Sigmoid colon (tissue), 7 donors: ENCODE measurements around the gene DNAJC10. TPM values are rescaled to one million over a fixed set of nuclear protein-coding genes. Genes with fewer than 3 reads are reported as not detected.

Experiments
- DNase-seq: peaks from one replicate; pipeline ENCODE4 v3.0.0-alpha.2; 2019
- H3K27ac ChIP-seq, 4 donors: fragments of 200-600 bp; sonication (generic); one replicate each; pipeline ENCODE4 v1.5.1; 2016 to 2019; ENCODE audit warnings: mild to moderate bottlenecking in 1 of 4
- H3K27me3 ChIP-seq, 3 donors: fragments of 200-600 bp; sonication (generic); one replicate each; pipeline ENCODE4 v1.5.1; 2019; ENCODE audit warnings: mild to moderate bottlenecking in 1 of 3
- H3K36me3 ChIP-seq, 4 donors: fragments of 200-600 bp; sonication (generic); one replicate each; pipeline ENCODE4 v1.5.1; 2016 to 2019
- H3K4me1 ChIP-seq, 4 donors: fragments of 200-600 bp; sonication (generic); one replicate each; pipeline ENCODE4 v1.5.1; 2017 to 2019
- H3K4me3 ChIP-seq, 4 donors: fragments of 200-600 bp; sonication (generic); one replicate each; pipeline ENCODE4 v1.5.1; 2017 to 2019; ENCODE audit warnings: mild to moderate bottlenecking in 2 of 4, moderate library complexity in 1 of 4
- H3K9me3 ChIP-seq, 4 donors: fragments of 200-600 bp in 3 of 4; sonication (generic) in 3 of 4; one replicate each; pipeline versions ENCODE4 v1.5.1 to v1.6.1; 2013 to 2019
- CTCF ChIP-seq, 4 experiments: fragments of 450-650 bp in 3 of 4; fragments of 200-600 bp in 1 of 4; IDR thresholded peaks; one replicate each; pipeline ENCODE4 v1.5.1; 2016 to 2019; ENCODE audit warnings: antibody characterized with exemption in 4 of 4, mild to moderate bottlenecking in 3 of 4, moderate library complexity in 2 of 4
- EP300 ChIP-seq, 4 donors: sonication (generic); formaldehyde crosslinking; IDR thresholded peaks; one replicate each; pipeline ENCODE4 v1.6.1; 2017; ENCODE audit warnings: antibody characterized with exemption in 4 of 4
- POLR2A ChIP-seq, 2 donors: fragments of 450-650 bp; IDR thresholded peaks; one replicate each; pipeline ENCODE4 v1.6.1; 2016; ENCODE audit warnings: antibody characterized with exemption in 2 of 2, mild to moderate bottlenecking in 2 of 2, moderate library complexity in 2 of 2
- POLR2AphosphoS5 ChIP-seq, 4 donors: sonication (generic); formaldehyde crosslinking; IDR thresholded peaks; one replicate each; pipeline ENCODE4 v1.6.1; 2017; ENCODE audit warnings: antibody characterized with exemption in 4 of 4
- WGBS, 2 donors: extraction: QIAGEN DNeasy Blood & Tissue Kit; methylation state at CpG; one replicate each; pipeline ENCODE4 v1.1.7; 2013; 5-methylcytosine and 5-hydroxymethylcytosine counted together
- intact Hi-C: fragments of 100-400 bp; cut with DNase I; formaldehyde crosslinking; loops from one replicate; pipeline ENCODE4 v1.15.1; 2023
- polyA plus RNA-seq, 3 donors: library from polyadenylated mRNA; stranded (reverse); fragments of 200-250 nt; gene quantifications; one replicate each; pipeline ENCODE4 v1.2.3, GENCODE V29; 2013
- total RNA-seq, 4 donors: library from RNA; depleted of rRNA; stranded (reverse); fragments of >200 nt; gene quantifications; one replicate each; pipeline ENCODE4 v1.1.0, GENCODE V29; 2016
- donor health status: healthy with polysubstance abuse.
- donor health status: Bipolar disorder and iron deficiency.
- donor health status: healthy.

Gene DNAJC10
- total and polyA plus RNA-seq, 7 donors = 9.0 to 50.1 (median 44.3) TPM

- Histone ChIP-seq H3K9me3 (no peaks in the 10 kb centered on the region), H3K27me3 (no peaks in the 10 kb centered on the region), H3K4me3 (no peak overlapping the region), H3K4me1 (peaks cover 0 to 16% (median 10%) of the 10 kb centered on the region in 4 donors), H3K27ac (no peak overlapping the region), H3K36me3 (no peaks in the 10 kb centered on the region)
- no peak for DNase-seq
- intact Hi-C loops = no loop called here
- TF ChIP-seq EP300 (IDR thresholded peaks at IDR 0.05) (no peak), CTCF (IDR thresholded peaks at IDR 0.05) (no peak), POLR2AphosphoS5 (IDR thresholded peaks at IDR 0.05) (no peak), POLR2A (IDR thresholded peaks at IDR 0.05) (no peak)
These were observed 2.5 kb upstream of the DNAJC10 start for GRCh38 chr2:182713601-182714000.

GRCh38 chr2:182715121-182715891 is 751 bp upstream of the DNAJC10 start:
- H3K9me3 ChIP-seq = no peaks in the 10 kb centered on the region
- intact Hi-C loops = loop anchor here (5.0 kb wide), 2 partner anchors 262 to 407 kb away; partner anchors contain the start of gene NUP35
- TF ChIP-seq CTCF (IDR thresholded peaks at IDR 0.05) = peak in 2 of 4 experiments; percentile 16 to 23
- no peak for TF ChIP-seq EP300 (IDR thresholded peaks at IDR 0.05)
- peak overlapping the region; percentile 78 to 90 (median 88) for H3K4me3 ChIP-seq
- H3K36me3 ChIP-seq = peaks cover 0 to 5% (median under 1%) of the 10 kb centered on the region in 4 donors
- H3K27ac ChIP-seq = peak overlapping the region; percentile 84 to 88 (median 88)
- no peaks in the 10 kb centered on the region for H3K27me3 ChIP-seq
- 2% methylated on average over 9 of the region's 9 CpGs for whole genome bisulfite sequencing, 2 donors
- no peak for DNase-seq
- H3K4me1 ChIP-seq = peaks cover 0 to 16% (median 10%) of the 10 kb centered on the region in 4 donors

- H3K27ac ChIP-seq = peak overlapping the region; percentile 84 to 88 (median 88)
- H3K36me3 ChIP-seq = peaks cover 0 to 18% (median 2%) of the 10 kb centered on the region in 4 donors
- TF ChIP-seq EP300 (IDR thresholded peaks at IDR 0.05) (no peak), POLR2AphosphoS5 (IDR thresholded peaks at IDR 0.05) (no peak), POLR2A (IDR thresholded peaks at IDR 0.05) (no peak), CTCF (IDR thresholded peaks at IDR 0.05) (no peak)
- WGBS, 2 donors = 1% methylated on average over 12 of the region's 12 CpGs
- H3K9me3 ChIP-seq = no peaks in the 10 kb centered on the region
- H3K4me3 ChIP-seq = peak overlapping the region; percentile 78 to 90 (median 88)
- intact Hi-C loops = loop anchor here (5.0 kb wide), 2 partner anchors 261 to 406 kb away; partner anchors contain the start of gene NUP35
- H3K4me1 ChIP-seq = peaks cover 0 to 16% (median 10%) of the 10 kb centered on the region in 4 donors
- no peaks in the 10 kb centered on the region for H3K27me3 ChIP-seq
- DNase-seq = no peak
These were observed 558 bp downstream of the DNAJC10 start for GRCh38 chr2:182716650-182716979.

GRCh38 chr2:182717416-182717815 is 1.4 kb downstream of the DNAJC10 start:
- H3K27me3 ChIP-seq = no peaks in the 10 kb centered on the region
- peaks cover 0 to 25% (median 2%) of the 10 kb centered on the region in 4 donors for H3K36me3 ChIP-seq
- intact Hi-C loops = loop anchor here (5.0 kb wide), 2 partner anchors 260 to 405 kb away; partner anchors contain the start of gene NUP35
- H3K9me3 ChIP-seq = no peaks in the 10 kb centered on the region
- H3K27ac ChIP-seq = peak overlapping the region in 3 of 4 donors; percentile 84 to 88 (median 88)
- WGBS, 2 donors = 24 to 25% methylated on average over 2 of the region's 2 CpGs
- H3K4me1 ChIP-seq = peaks cover 0 to 16% (median 10%) of the 10 kb centered on the region in 4 donors
- DNase-seq = no peak
- TF ChIP-seq POLR2A (IDR thresholded peaks at IDR 0.05) (no peak), EP300 (IDR thresholded peaks at IDR 0.05) (no peak), CTCF (IDR thresholded peaks at IDR 0.05) (no peak)
- H3K4me3 ChIP-seq = peak overlapping the region in 1 of 4 donors; percentile 78
